Smooth muscle cell (in vitro differentiated cells): ENCODE results near the gene GAS6. TPM values are rescaled to one million over a fixed set of nuclear protein-coding genes. Genes with fewer than 3 reads are reported as not detected.

Source experiments
- DNase-seq: peaks from one replicate; lab custom pipeline; 2025; ENCODE audit not compliant: unreplicated experiment; lab: John Stamatoyannopoulos, UW
- H2AFZ ChIP-seq: fragments of 200-600 bp; sonication (generic); 2 replicates; pipeline ENCODE4 v1.6.0; 2016; ENCODE audit warnings: antibody characterized with exemption, low read depth, mild to moderate bottlenecking
- H3F3A ChIP-seq: fragments of 200-600 bp; sonication (generic); 2 replicates; pipeline ENCODE4 v1.6.0; 2017; ENCODE audit warnings: antibody characterized with exemption, low read depth
- H3K27ac ChIP-seq: fragments of 200-600 bp; sonication (generic); 2 replicates; pipeline ENCODE4 v1.5.1; 2016; ENCODE audit warnings: low read depth, mild to moderate bottlenecking
- H3K27me3 ChIP-seq: fragments of 200-600 bp; sonication (generic); 2 replicates; pipeline ENCODE4 v1.6.1; 2016; ENCODE audit warnings: low read depth, mild to moderate bottlenecking
- H3K36me3 ChIP-seq: fragments of 200-600 bp; sonication (generic); 2 replicates; pipeline ENCODE4 v1.5.1; 2016; ENCODE audit warnings: low read depth
- H3K4me1 ChIP-seq: fragments of 200-600 bp; sonication (generic); 2 replicates; pipeline ENCODE4 v1.5.1; 2016; ENCODE audit warnings: low read depth
- H3K4me2 ChIP-seq: fragments of 200-600 bp; sonication (generic); 2 replicates; pipeline ENCODE4 v1.6.0; 2016; ENCODE audit warnings: mild to moderate bottlenecking
- H3K4me3 ChIP-seq: fragments of 200-600 bp; sonication (generic); 2 replicates; pipeline ENCODE4 v1.5.1; 2016; ENCODE audit warnings: mild to moderate bottlenecking
- H3K79me2 ChIP-seq: fragments of 200-600 bp; sonication (generic); 2 replicates; pipeline ENCODE4 v1.6.0; 2016; ENCODE audit warnings: low read depth, mild to moderate bottlenecking
- H3K9ac ChIP-seq: fragments of 200-600 bp; sonication (generic); 2 replicates; pipeline ENCODE4 v1.6.0; 2016; ENCODE audit warnings: low read depth
- H3K9me3 ChIP-seq: fragments of 200-600 bp; sonication (generic); replicated peaks from 2 replicates; pipeline ENCODE4 v1.5.1; 2016; ENCODE audit warnings: low read depth
- H4K20me1 ChIP-seq: fragments of 200-600 bp; sonication (generic); 2 replicates; pipeline ENCODE4 v1.6.0; 2016; ENCODE audit warnings: low read depth
- CTCF ChIP-seq: fragments of 200-600 bp; sonication (generic); IDR thresholded peaks from 2 replicates; pipeline ENCODE4 v1.5.1; 2017; ENCODE audit warnings: borderline replicate concordance, mild to moderate bottlenecking, antibody characterized with exemption; ENCODE audit not compliant: insufficient read depth, poor library complexity, severe bottlenecking
- WGBS: methylation state at CpG from one replicate; pipeline ENCODE4 v1.1.7; 2016; ENCODE audit warnings: low lambda C conversion rate; 5-methylcytosine and 5-hydroxymethylcytosine counted together
- polyA plus RNA-seq: library from polyadenylated mRNA; unstranded; fragments of >200 nt; fragmentation: Nextera tagmentation; extraction: Ambion mirVana; gene quantifications from 2 replicates; pipeline ENCODE4 v1.2.1, GENCODE V29; 2016
- total RNA-seq: library from RNA; depleted of rRNA; stranded (reverse); fragments of >200 nt; gene quantifications from 2 replicates; pipeline ENCODE4 v1.2.3, GENCODE V29; 2014

Gene GAS6
- total and polyA plus RNA-seq, 2 experiments from 2014 or later = 21.7 to 45.2 TPM

DNA sequence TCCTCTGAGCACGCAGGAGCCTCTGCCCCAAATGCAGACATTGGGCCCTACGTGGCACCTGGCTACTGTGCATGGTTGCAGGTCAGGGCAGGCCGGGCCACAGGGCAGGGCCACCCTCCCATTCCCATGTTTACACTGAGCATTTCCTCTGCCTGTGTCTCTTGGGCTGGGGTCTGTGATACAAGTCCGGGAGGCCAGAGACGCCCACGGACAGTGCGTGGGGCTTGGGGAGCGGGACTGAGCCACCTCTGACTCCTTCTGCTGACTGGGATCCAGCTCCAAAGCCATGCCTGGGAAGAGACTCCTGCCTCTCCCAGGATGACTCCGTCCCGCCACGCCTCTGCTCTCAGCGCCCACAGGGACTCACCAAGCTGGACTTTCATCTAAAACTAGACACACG, 18.8 kb downstream of the GAS6 start:
- Histone ChIP-seq H3K9ac (no peak overlapping the region), H3K9me3 (no peaks in the 10 kb centered on the region), H3F3A (no peaks in the 10 kb centered on the region), H3K4me1 (no peaks in the 10 kb centered on the region), H3K27me3 (no peaks in the 10 kb centered on the region), H3K27ac (no peak overlapping the region), H3K36me3 (no peaks in the 10 kb centered on the region), H3K4me2 (no peak overlapping the region), H3K4me3 (no peak overlapping the region), H2AFZ (no peak overlapping the region), H3K79me2 (no peaks in the 10 kb centered on the region), H4K20me1 (no peaks in the 10 kb centered on the region)
- 81% methylated on average over 12 of the region's 13 CpGs for WGBS
- no peak for DNase-seq
- no peak for TF ChIP-seq CTCF

DNA sequence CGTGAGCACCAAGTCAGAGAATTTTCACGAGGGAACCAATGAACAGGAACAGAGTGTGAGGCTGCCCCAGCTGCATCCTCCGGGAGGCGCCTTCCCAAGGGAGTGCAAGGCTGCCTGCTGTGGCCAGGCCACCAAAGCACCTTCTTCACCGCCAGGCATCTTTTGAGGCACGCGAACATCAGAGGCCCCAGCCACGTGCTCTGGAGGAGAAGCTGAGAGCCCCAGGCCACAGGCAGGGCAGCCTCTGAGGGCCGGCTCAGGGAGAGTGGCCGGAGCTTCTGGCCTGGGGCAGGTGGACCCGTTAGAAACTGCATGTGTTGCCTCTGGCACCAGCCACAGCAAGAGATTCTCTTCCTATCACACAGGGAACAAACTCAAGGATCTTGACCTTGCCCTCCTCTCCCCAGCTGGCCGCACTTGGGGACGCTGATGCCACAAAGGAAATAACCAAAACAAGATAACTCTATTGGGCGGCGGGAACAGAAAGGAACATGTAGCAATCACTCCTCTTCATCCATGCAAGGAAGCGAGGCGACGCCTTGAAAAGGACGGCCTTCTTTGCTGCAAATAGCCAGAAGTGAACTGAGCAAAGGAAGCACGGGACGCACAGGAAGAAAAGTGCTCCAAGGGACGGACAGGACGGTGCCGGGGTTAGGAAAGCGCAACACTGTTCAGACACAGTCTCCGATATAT, 19.9 kb downstream of the GAS6 start:
- Histone ChIP-seq H2AFZ (no peak overlapping the region), H3K9me3 (no peaks in the 10 kb centered on the region), H3F3A (no peaks in the 10 kb centered on the region), H3K36me3 (no peaks in the 10 kb centered on the region), H3K4me2 (no peak overlapping the region), H3K27me3 (no peaks in the 10 kb centered on the region), H4K20me1 (no peaks in the 10 kb centered on the region), H3K79me2 (no peaks in the 10 kb centered on the region), H3K4me3 (no peak overlapping the region), H3K9ac (no peak overlapping the region), H3K27ac (no peak overlapping the region), H3K4me1 (no peaks in the 10 kb centered on the region)
- TF ChIP-seq CTCF = no peak
- WGBS = 93% methylated on average over 26 of the region's 26 CpGs
- no peak for DNase-seq

- TF ChIP-seq CTCF = no peak
- H4K20me1 ChIP-seq = no peaks in the 10 kb centered on the region
- no peak overlapping the region for H3K27ac ChIP-seq
- no peak overlapping the region for H3K4me2 ChIP-seq
- H2AFZ ChIP-seq = no peak overlapping the region
- H3K4me1 ChIP-seq = peaks cover 1% of the 10 kb centered on the region
- no peaks in the 10 kb centered on the region for H3K79me2 ChIP-seq
- H3K9me3 ChIP-seq = no peaks in the 10 kb centered on the region
- H3K9ac ChIP-seq = no peak overlapping the region
- DNase-seq = no peak
- no peaks in the 10 kb centered on the region for H3K27me3 ChIP-seq
- no peak overlapping the region for H3K4me3 ChIP-seq
- whole genome bisulfite sequencing = 97% methylated on average over 28 of the region's 30 CpGs
- no peaks in the 10 kb centered on the region for H3F3A ChIP-seq
- no peaks in the 10 kb centered on the region for H3K36me3 ChIP-seq
These were observed 20.7 kb downstream of the GAS6 start for GRCh38 chr13:113843063-113843654.
